HG03439 (cell line): ENCODE results near the gene ZNF768.
"Not testable (repeated sequence)": the region's sequence is repeated elsewhere in the genome, so short reads cannot be mapped to it uniquely, and the experiment has no call there.

Experiments
- ATAC-seq: cut with Tn5 transposase; IDR thresholded peaks from one replicate; pipeline ENCODE4 v1.9.1; 2021; ENCODE audit warnings: mild to moderate bottlenecking, moderate library complexity; ENCODE audit not compliant: unreplicated experiment

ZNF768 gene

DNA sequence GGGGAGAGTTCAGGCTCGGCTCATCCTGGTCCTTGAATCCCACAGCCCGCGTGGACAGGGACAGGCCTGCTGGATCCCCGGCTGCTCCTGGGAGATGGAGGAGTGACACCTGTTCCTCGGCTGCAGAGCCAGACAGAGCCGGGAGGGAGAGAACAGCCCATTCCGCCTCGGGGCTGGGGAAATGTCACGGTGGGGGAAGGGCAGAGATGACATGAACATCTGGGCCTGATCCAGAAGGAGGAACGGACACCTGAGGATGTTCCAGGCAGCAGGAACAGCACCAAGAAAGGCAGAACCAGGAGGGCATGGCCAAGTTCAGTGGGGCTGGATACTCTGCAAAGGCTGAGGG, 29.7 kb upstream of the ZNF768 start:
- ATAC-seq = no peak

DNA sequence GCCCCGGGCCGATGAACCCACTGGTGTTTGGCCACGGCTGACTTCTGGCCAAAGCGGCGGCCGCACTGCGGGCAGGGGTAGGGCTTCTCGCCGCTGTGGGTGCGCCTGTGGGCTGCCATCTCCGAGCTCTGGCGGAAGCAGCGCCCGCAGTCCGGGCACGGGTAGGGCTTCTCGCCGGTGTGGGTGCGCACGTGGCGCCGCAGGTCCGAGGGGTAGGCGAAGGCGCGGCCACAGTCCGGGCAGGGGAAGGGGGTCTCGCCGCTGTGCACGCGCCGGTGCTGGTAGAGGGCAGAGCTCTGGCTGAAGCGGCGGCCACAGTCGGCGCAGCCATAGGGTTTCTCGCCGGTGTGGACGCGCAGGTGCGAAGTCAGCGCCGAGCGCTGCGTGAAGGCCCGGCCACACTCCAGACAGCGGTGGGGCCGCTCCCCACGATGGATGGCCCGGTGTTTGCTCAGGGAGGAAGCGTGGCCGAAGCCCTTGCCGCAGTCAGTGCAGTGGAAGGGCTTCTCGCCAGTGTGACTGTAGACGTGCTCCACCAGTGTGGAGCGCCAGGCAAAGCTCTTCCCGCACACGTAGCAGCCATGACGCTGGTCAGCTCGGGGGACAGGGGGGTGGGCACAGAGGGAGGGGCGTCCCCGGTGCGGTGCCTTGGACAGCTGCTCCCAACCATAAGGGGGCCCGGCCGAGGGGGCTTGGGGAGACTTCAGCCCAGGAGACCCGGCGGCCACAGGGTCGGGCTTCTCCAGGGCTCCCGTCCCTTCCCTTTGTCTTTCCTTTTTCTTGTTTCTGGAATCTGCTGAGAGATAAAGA, 29.2 kb upstream of the ZNF768 start:
- no peak for ATAC-seq

DNA sequence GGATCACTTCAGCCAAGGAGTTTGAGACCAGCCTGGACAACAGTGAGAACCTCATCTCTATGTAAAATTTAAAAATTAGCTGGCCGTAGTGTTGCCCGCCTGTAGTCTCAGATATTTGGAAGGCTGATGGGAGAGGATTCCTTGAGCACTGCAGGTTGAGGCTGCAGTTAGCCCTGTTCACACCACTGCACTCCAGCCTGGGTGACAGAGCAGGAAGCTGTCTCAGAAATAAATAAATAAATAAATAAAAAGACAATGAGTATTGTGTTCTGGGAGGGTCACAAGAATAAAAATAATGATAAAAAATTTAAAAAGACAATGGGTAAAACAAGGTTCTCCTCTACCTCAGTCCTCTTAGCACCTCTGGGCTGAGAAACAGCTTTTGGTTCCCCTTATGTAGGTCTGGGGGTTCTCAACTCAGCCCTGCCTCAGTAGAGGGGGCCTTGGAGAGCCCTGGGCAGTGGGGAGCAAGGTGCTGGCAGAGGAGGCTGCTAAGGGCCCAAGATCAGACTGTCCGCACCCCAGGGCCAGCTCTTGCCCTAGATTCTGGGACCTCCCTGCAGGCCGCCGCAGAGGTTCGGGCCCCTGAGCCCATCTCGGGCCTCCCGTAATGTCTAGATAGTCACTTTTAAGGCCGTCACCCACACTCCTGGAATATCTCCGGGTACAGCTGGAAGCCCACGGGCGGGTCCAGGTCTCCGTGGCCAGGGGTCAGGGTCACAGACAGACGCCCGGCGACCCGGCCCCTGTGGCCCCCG, 28.4 kb upstream of the ZNF768 start:
- no peak for ATAC-seq

- no peak for ATAC-seq
These were observed 27.1 kb upstream of the ZNF768 start for GRCh38 chr16:30553393-30553899.

- no peak for ATAC-seq
These were observed 26.6 kb upstream of the ZNF768 start for GRCh38 chr16:30552956-30553355.

DNA sequence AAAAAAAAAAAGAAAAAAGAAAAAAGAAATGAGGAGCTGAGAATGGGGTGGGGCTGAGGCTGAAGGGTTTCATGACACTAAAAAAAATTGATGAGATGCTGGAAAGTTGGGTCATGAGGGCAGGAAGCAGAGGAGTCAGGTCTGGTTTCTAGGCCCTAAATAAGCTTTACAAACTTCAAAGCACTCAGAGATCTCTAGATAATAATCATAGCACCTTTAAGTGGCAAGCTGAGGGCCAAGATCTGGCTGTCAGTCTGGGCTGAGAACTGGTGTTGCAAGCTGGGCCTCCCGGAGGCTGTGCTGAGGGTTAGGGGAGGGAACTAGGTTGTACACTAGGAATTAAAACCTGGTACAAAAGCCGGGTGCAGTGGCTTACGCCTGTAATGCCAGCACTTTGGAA, 25.4 kb upstream of the ZNF768 start:
- ATAC-seq = no peak

DNA sequence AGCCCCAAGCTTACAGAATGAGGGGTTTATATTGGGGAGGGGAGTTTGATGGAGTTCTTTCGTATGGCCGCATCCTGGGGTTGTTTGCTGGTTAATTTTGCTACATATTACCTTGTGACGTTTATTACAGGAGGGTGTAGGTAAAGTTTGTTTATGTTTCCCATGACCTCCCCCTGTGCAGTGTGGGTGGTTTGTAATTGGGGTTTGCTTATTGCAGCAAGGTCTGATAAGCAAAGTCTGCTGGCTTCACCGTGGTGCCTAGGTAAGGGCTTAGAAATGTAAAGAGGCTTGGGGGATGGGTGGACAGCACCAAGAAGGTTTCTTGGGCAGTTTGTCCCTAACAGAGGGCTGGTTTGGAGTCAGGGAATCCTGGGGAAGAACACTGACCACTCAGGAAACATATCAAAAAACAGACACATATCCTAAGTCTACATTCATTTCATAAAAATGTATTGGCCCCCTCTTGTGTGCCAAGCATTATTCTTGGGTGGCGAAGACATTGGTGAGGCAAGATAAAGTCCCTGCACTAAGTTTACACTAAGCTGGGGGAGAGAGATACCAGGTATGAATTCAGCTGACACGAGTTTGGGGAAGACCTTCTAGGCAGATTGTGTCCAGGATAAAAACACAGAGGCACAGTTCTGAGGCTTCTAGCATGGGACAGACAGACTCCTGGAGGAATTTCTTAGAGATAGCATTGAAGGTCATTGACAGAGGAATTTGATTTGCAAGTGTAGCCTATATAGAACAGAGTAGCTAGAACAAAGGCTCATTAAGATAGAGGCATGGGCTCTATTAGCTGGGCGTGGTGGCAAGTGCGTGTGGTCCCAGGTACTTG, 22.3 kb upstream of the ZNF768 start:
- ATAC-seq = no peak

DNA sequence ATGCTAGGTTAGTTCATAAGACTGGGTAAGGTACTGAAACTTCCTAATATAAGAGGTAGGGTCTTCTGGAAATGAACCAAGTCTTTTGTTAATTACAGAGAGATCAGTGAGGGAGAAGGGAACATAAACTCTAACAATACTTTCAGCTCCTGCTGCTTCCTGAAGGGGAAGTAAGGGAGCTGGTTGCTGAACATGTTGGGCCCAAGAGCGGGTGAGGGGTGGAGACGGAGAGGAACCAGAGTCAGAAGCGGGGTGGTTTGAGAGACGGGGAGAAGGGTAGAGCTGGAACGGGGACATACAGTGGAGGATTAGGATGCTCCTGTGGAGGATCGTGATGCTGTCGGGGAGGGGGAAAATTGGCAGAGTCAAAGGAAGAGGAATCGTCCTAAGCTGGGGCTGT, 19.7 kb upstream of the ZNF768 start:
- ATAC-seq = no peak

DNA sequence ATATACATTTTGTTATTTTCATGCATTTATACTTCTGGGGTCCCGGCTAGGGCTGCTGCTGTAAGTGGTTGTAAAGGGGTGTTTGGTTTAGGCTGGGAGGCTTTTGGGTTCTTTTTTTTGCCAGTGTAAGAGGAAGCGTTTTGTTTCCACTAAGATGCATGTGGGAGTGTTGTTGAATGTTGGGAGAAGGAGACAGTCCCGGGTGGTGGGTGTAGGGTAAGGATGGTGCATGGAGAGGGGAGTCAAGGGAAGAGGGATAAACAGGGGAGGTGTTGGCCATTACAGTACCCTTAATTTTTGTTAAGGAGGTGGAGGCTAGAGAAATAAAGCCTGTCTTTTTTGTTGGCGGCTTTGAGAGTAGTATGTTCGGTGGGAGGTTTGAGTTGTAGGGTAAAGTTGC, 16.7 kb upstream of the ZNF768 start:
- ATAC-seq = no peak

DNA sequence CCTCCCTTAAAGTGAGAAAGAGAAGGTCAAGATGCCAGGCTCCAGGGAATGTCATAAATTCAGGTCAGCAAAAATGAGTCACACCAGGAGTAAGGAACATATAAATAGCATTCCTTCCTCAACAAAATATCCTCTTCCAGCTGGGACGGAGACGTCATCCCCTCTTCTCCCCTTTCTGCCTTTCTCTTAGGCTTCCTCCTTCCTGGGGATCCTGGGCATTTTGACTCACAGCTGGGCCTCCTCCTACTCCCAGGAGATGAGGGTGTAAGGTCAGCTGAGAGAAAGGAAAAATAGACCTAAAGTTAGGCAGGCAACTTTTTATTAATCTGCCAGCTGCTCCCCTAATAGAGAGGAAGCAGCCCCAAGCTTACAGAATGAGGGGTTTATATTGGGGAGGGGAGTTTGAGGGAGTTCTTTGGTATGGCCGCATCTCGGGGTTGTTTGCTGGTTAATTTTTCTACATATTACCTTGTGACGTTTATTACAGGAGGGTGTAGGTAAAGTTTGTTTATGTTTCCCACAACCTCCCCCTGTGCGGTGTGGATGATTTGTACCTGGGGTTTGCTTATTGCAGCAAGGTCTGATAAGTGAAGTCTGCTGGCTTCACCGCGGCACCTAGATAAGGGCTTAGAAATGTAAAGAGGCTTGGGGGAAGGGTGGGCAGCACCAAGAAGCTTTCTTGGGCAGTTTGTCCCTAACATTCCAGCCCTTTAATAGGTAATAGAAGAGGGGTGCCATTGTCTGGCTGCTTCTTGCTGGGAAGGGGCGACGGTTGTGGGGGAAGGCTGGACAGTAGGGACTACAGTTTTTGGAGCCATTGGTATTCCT, 15.3 kb upstream of the ZNF768 start:
- no peak for ATAC-seq

DNA sequence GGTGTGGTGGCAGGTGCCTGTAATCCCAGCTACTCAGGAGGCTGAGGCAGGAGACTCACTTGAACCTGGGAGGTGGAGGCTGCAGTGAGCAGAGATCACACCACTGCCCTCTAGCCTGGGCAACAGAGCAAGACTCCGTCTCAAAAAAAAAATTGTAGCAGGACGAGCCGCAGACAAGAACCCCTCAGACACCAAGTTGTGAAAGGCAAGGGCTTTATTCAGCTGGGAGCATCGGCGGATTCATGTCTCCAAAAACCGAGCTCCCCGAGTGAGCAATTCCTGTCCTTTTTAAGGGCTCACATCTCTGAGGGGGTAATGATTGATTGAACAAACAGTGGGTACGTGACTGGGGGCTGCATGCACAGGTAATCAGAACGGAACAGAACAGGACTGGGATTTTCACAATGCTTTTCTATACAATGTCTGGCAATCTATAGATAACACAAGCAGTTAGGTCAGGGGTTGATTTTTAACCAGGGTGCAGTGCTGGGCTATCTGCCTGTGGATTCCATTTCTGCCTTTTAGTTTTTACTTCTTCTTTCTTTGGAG, 14.6 kb upstream of the ZNF768 start:
- not testable (repeated sequence) for ATAC-seq

- not testable (repeated sequence) for ATAC-seq
These were observed 13.7 kb upstream of the ZNF768 start for GRCh38 chr16:30539986-30540526.

DNA sequence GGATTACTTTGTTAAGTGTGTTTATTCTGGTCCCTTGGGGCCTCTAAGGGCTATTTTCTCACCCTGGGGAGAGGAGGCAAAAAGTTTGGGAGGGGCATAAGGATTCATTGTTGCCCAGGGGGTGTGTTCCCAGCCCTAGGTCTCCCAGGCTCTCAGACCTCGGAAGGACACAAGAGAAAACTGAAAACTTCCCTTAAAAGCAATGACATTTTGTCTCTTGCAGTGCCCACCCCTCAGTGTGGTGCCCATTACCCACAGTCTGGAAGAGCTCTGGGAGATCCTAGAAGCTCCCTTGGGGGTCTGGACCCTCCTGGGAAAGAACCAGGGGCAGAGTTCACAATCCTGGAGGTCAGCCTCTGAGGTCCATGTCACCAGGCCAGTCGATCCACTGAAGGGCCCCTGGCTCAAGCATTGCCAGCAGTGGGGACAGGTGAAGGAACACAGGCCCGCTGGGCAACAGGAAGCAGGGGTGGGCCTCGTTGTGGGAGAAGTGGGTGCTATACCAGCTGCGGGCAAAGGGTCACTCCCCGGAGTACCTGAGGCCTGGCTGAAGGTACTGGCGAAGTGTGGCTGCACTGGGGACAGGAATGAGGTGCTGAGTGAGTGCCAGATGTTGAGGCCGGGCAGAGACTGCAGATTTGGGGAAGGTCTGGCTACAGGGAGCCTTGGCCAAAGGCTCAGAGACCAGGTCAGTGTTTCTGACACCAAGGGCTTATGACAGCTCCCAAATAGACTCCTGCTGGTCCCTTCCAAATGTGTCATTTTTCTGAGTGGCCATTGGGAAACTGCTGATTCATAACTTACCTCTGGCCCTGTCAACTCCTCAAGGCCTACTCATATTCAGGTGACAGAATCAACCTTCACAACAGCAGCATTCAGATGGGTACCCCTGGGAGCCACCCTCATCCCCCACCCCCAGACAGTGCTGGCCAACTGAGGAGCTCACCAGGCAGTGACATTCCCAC, 12.9 kb upstream of the ZNF768 start:
- no peak for ATAC-seq

DNA sequence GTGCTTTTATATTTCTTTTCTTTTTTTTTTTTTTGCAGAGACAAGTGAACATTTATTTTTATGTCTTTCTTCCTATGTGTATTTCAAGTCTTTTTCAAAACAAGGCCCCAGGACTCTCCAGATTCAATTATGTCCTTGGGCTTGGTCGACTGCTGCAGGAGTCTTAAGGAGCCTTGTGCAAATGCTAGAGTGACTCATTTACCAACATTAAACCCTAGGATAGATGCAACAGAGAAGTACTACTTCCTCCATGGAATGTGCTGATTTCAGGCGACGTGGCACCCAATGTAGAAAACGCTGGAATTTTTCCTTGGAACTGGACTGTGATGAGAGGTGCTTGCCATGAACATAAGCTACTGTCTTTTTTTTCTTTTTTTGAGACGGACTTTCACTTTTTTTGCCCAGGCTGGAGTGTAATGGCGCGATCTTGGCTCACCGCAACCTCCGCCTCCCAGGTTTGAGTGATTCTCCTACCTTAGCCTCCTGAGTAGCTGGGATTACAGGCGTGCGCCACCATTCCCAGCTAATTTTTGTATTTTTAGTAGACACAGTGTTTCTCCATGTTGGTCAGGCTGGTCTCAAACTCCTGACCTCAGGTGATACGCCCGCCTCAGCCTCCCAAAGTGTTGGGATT, 10.1 kb upstream of the ZNF768 start:
- not testable (repeated sequence) for ATAC-seq

DNA sequence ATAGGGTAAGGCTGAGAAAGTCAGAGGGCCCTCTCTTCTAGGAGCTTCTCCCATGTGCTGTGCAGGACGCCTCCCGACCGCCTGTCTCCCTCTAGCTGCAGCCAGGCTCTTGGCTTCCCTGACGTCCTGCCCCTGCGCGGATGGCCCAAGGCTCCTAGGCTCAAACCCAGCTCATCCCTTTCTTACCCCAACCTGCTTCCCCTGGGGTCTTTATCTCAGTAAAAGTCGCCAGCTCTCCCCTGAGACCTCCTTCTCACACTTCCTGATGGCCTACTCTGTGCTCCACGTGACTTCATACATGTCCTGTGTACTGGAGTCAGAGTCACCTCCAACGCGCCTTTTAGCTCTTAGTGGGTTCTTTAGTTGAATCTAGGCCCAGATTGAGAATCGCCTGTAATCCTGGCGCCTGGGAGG, 9.4 kb upstream of the ZNF768 start:
- no peak for ATAC-seq

- ATAC-seq = peak; percentile 8
These were observed 8.9 kb upstream of the ZNF768 start for GRCh38 chr16:30535106-30535776.

- ATAC-seq = peak; percentile 61
These were observed 8.2 kb upstream of the ZNF768 start, which contains the start of gene ZNF747 for GRCh38 chr16:30534368-30535105. Gene ZNF747 (minus strand): TSS chr16:30534858. CDS start chr16:30534679, 179 bp downstream.
